Transverse colon (tissue), 4 donors: ENCODE data around the gene LRRC8D.

ENCODE experiments used
- EP300 ChIP-seq: sonication (generic); formaldehyde crosslinking; IDR thresholded peaks from one replicate; pipeline ENCODE4 v1.6.1; 2017; ENCODE audit warnings: antibody characterized with exemption, low read depth
- POLR2A ChIP-seq: fragments of 450-650 bp; IDR thresholded peaks from one replicate; pipeline ENCODE4 v1.6.1; 2016; ENCODE audit warnings: antibody characterized with exemption, mild to moderate bottlenecking, moderate library complexity
- POLR2AphosphoS5 ChIP-seq, 3 donors: sonication (generic); formaldehyde crosslinking; IDR thresholded peaks; one replicate each; pipeline ENCODE4 v1.6.1; 2016; ENCODE audit warnings: antibody characterized with exemption in 3 of 3
- TF ChIP-seq, protein P1 (sequence below), 5 experiments: fragments of 200-600 bp in 3 of 5; fragments of 450-650 bp in 2 of 5; sonication (generic) in 3 of 5; IDR thresholded peaks; 1 replicate in 2 of 5; 2 replicates in 3 of 5; pipeline ENCODE4 v1.5.1; 2016 to 2017; ENCODE audit warnings: antibody characterized with exemption in 5 of 5, inconsistent platforms in 3 of 5, mild to moderate bottlenecking in 2 of 5, moderate library complexity in 1 of 5

DNA sequence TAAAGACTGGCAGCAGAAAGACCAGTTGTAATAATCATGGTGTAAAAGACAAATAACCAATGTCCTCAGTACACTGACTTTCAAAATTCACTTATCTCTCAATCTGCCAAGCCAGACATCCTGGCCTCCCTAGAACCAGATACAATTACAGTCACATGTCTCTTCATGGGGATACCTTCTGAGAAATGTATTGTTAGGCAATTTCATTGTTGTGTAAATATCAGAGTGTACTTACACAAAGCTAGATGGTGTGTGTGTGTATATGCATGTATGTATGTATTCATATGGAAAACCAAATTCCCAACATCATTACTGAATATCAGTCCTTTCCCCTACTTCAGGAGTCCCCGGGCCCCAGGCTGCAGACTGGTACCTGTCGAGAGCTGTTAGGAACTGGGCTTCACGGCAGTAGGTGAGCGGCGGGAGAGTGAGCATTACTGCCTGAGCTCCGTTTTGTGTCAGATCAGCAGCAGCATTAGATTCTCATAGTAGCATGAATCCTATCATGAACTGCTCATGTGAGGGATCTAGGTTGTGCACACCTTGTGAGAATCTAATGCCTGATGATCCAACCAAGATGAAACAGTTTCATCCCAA, 108.7 kb downstream of the LRRC8D start:
- no peak for TF ChIP-seq POLR2A
- TF ChIP-seq, protein P1, sequence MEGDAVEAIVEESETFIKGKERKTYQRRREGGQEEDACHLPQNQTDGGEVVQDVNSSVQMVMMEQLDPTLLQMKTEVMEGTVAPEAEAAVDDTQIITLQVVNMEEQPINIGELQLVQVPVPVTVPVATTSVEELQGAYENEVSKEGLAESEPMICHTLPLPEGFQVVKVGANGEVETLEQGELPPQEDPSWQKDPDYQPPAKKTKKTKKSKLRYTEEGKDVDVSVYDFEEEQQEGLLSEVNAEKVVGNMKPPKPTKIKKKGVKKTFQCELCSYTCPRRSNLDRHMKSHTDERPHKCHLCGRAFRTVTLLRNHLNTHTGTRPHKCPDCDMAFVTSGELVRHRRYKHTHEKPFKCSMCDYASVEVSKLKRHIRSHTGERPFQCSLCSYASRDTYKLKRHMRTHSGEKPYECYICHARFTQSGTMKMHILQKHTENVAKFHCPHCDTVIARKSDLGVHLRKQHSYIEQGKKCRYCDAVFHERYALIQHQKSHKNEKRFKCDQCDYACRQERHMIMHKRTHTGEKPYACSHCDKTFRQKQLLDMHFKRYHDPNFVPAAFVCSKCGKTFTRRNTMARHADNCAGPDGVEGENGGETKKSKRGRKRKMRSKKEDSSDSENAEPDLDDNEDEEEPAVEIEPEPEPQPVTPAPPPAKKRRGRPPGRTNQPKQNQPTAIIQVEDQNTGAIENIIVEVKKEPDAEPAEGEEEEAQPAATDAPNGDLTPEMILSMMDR (IDR thresholded peaks at IDR 0.05): no peak
- TF ChIP-seq POLR2AphosphoS5 (IDR thresholded peaks at IDR 0.05): no peak
- TF ChIP-seq EP300: no peak
